HG03064 (cell line): ENCODE data around the gene ST14.

ENCODE experiments used
- ATAC-seq: cut with Tn5 transposase; IDR thresholded peaks from one replicate; pipeline ENCODE4 v1.9.1; 2021; ENCODE audit warnings: low read depth; ENCODE audit not compliant: unreplicated experiment

The ST14 gene

GRCh38 chr11:130133716-130134115 lies 25.9 kb upstream of the ST14 start:
- no peak for ATAC-seq

GRCh38 chr11:130136107-130136506 lies 23.5 kb upstream of the ST14 start:
- ATAC-seq, result no peak

GRCh38 chr11:130137999-130138398 lies 21.6 kb upstream of the ST14 start:
- no peak for ATAC-seq

- ATAC-seq, result no peak
These were observed 20.2 kb upstream of the ST14 start for GRCh38 chr11:130139401-130139800.

- ATAC-seq, result no peak
These were observed 17.8 kb upstream of the ST14 start for GRCh38 chr11:130141561-130142341.

GRCh38 chr11:130144141-130144540 lies 15.4 kb upstream of the ST14 start:
- ATAC-seq, result no peak

- no peak for ATAC-seq
These were observed 14.7 kb upstream of the ST14 start for GRCh38 chr11:130144861-130145281.

- ATAC-seq, result no peak
These were observed 14.2 kb upstream of the ST14 start for GRCh38 chr11:130145311-130145812.

GRCh38 chr11:130145975-130146776 lies 13.4 kb upstream of the ST14 start:
- no peak for ATAC-seq

GRCh38 chr11:130146796-130147195 lies 12.8 kb upstream of the ST14 start:
- no peak for ATAC-seq

GRCh38 chr11:130148796-130149326 lies 10.7 kb upstream of the ST14 start:
- no peak for ATAC-seq

GRCh38 chr11:130150790-130151189 lies 8.8 kb upstream of the ST14 start:
- no peak for ATAC-seq

- no peak for ATAC-seq
These were observed 8.4 kb upstream of the ST14 start for GRCh38 chr11:130151196-130151595.

GRCh38 chr11:130156108-130157022 lies 3.2 kb upstream of the ST14 start:
- no peak for ATAC-seq

- no peak for ATAC-seq
These were observed 2.5 kb upstream of the ST14 start for GRCh38 chr11:130157101-130157500.

GRCh38 chr11:130157840-130158239 lies 1.7 kb upstream of the ST14 start:
- no peak for ATAC-seq

GRCh38 chr11:130159139-130159538 lies 443 bp upstream of the ST14 start:
- no peak for ATAC-seq

- ATAC-seq, result no peak
These were observed 1.0 kb downstream of the ST14 start for GRCh38 chr11:130160498-130161155.

GRCh38 chr11:130161441-130162145 lies 2.0 kb downstream of the ST14 start:
- no peak for ATAC-seq
